ENCODE results near the gene TTC34.
A peak's percentile ranks its signal among the peaks of the same experiment; 100 is the strongest.
"Not testable (repeated sequence)": the region's sequence is repeated elsewhere in the genome, so short reads cannot be mapped to it uniquely, and the experiment has no call there.

TTC34 gene

DNA sequence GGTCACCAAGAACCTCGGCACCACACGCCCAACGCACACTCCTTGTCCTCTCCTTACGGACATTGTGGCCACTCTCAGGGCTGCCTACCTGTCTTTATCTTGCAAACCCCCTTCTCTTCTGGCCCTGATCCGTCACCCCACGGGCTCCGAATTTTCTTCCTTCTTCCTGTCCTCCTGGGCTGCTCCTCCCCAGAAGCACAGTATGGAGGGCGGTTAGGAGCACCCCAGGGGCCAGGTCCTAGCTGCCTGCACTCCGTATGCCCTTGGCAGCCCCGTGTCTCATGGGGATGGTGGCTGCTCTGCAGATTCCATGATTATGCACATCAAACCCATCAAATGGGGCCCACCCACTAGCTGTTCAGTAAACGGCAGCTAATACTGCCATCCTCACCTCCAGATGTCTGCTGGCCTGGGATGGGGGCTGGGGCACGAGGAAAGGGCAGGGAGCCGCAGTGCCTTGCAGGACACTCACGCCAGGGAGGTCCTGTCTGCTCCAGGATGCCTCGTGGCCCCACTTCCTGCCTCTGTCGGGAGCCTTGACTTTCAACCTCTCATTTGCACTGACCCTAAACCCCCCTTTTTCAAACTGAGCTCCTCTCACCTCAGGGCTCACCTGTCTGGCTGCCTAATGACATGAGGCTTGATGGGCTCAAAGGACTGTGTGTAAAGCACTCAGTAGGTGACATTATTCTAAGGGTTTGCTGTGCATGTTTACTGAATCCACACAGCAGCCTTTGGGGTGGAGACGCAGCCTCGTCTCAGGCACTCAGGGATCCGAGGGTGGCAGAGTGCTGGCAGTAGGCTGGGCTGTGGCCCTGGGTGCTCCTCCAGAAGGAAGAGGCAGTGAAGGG is 4.4 kb downstream of the TTC34 start:
- no peak for DNase-seq

DNA sequence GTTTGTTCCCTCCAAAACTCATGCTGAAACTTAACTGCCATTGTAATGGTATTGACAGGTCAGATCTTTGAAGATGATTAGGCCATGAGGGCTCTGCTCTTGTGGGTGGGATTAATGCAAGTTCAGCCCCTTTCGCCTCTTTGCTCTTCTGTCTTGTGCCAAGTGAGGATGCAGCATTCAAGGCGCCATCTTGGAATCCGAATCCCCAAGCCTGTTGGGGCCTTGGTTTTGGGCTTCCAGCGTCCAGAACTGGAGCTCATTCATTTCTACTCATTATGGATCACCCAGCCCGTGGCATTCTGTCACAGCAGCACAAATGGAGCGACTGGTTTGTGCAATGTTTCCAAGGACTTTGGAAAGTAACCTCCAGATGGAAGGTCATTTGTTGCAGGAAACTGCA is 5.6 kb downstream of the TTC34 start:
- DNase-seq = no peak

DNA sequence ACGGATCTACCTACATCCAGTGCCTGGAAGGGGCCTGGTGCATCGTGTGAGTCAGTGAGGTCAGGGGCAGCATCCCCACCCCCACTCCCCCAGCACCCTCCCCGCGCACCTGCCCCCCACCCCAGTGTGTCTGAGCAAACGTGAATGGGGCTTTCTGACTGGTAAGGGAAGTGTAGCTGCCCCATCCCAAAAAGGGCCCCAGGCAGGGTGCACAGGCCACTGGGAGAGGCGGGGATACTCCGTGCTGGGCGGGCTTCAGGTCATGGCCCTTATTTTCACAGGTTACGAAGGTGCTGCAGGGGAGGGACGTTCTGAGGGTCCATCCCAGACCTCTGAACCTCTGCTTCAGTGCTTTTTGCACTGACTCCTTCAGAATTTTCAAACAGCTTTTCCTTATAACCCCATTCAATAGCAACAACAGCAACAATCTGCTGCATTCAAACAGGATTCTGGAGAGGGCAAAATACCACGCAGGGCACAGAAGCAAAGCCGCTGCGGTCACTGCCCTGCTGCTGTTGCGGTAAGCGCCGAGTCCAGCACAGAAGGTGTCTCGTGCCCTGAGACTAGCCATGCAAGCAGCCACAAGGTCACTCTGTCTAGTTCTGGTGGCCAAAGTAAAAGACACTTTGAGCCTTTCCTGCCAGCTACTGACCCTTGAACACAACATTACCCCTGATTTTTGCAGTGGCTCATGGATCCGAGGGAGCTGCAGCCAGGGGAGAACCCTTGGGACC is 10.3 kb downstream of the TTC34 start:
- DNase-seq = no peak

DNA sequence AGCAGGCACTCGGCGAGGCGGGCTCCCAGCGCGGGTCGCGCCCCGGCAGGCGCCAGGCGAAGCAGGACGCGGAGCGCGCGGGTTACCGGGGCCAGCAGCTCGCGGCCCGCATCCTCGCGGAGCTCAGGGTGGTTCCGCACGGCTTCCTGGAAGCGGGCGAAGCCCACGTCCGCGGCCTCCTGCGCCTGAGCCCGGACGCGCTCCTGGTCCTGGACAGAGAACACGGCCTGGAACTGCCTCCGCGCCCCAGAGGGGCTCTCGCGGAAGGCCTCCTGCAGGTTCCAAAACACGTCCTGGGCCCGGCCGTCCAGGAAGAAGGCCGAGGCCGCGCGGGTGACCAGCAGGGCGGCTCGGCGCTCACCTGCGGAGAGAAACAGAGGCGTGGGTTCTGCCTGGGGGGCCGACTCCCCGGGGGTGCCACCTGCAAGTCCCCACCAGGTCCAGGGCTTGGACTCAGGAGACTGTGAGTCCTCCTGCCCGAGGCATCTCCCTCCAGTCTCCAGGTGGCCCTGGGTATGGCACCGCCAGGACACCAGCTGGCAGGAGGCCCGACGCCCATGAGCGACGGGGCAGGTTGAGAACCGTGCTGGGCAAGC is 11.4 kb downstream of the TTC34 start:
- no peak for DNase-seq

DNA sequence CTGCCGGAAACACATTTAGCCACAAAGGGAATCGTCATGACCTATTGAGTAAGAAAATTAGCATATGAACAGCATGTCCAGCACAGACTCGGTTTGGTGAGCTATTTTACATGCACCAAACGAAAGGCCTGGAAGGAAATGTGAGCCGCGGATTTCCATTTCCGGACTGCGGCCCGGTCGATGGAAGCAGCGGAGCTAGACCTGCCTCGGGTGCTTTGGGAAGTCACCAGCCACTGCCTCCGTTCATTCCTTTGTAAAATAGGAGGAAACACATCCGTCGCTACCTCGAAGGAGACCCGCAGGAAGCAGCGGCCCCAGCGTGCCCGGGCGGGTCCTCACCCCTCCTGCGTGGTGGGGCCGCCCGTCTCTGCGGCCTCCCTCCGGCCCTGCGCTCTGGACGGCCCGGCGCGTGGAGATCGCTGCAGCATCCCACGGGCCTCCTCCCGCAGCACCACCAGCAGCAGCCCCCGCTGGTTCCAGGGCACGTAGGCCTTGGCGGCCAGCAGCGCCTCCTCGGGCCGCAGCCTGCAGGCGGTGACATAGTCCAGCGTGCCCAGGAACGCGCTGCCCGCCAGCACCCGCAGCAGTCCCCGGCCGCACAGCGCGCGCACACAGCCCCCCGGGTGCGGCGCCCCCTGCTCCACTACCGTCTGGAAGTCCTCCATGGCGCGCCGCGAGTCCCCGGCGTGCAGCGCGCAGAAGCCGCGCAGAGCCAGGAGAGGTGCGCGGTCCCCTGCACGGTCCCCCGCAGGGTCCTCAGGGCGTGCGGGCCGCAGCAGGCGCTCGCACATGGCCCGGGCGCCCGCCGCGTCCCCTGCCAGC is 12.1 kb downstream of the TTC34 start:
- no peak for DNase-seq

DNA sequence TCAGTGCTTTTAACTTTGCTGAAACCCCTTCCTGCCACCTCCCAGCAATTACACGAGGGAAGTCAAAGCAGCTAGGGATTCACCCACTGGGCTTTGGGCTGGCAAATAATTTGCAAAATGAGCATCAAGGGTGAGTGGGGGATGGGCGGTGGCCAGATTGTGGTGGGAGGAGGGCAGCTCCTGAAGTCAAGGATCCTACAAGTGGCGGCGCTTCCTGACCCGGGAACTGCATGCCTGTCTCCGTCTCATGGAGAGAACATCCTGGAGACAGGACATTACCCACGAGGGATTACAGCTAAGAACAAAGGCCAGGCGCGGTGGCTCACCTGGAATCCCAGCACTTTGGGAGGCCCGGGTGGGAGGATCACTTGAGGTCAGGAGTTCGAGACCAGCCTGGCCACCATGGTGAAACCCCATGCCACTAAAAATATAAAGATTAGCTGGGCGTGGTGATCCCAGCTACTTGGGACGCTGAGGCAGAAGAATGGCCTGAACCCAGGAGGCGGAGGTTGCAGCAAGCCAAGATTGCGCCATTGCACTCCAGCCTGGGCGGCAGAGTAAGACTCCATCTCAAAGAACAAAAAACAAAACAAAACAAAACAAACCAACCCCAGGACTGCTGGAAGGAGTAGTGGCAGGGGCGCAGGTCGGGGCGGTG is 12.9 kb downstream of the TTC34 start:
- DNase-seq = no peak

DNA sequence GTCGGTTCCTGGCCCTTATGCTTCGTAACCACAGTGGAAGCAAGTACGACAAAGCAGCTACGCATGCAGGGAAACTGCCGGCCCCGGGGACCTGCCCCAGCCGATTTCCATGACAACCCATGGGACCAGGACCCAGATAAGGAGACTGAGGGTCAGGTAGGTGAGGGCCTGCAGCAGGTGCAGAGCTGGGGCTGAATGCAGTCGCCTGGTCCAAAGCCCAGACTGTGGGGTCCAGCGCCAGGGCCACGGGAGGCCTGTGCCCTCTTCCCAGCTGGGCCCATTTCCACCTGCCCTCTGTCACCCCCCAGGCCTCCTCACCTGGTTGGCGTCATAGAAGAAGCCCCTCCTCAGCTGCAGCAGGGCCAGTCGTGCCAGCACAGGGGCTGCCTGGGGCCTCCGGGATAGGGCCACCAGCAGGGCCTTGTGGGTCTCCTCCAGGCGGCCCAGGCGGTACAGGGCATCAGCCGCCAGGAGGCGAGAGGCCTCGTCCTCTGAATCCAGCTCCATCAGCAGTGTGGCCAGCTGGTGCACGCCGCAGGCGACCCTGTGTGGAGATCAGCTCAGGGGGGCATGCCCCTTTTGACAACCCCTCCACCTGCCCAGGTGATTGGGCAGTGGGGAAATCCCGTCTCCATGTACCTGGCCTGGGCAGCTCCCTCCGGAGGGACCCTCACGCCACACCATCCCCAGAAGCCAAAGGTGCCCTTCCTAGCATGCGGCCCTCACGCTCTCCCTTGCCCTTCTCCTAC is 14.2 kb downstream of the TTC34 start:
- no peak for DNase-seq

DNA sequence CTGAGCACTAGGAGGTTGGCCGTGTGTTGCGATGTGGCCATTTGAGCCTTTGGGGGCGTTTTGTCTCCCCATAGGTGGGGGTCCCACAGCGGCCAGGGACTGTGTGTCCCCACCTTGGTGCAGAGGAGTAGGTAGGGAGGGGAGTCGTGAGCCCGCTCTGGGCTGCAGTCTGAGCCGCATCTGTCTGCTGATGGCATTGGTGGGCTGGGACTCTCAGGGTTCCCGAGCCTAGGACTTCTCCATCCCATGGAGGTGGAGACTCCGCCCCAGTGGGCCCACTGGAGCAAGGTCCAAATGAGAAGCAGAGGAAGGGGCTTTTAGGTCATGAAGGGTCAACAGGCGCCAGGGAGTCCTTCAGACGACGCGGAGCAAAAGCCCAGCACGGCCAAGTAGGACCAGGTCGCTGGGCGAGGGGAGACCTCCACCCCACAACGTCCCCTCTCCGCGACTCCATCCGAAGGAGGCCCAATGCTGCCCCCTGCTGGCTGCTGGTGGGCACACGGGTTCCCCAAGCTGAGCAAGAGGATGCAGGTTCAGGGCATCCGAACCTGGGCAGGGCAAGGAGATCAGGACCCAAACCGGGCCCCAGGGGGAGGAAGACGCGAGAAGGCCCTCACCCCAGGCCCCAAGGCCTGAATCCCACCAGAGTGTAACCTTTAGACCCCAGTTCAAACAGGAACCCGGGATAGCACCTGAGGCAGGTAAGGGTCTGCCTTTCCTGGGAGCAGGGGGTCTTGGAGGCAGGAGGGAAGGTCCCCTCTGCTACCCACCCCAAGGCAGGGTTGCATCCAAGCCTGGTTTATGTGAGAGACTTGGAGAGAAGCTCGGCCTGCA is 14.9 kb downstream of the TTC34 start:
- DNase-seq = peak; percentile 20 to 78 (median 63)

DNA sequence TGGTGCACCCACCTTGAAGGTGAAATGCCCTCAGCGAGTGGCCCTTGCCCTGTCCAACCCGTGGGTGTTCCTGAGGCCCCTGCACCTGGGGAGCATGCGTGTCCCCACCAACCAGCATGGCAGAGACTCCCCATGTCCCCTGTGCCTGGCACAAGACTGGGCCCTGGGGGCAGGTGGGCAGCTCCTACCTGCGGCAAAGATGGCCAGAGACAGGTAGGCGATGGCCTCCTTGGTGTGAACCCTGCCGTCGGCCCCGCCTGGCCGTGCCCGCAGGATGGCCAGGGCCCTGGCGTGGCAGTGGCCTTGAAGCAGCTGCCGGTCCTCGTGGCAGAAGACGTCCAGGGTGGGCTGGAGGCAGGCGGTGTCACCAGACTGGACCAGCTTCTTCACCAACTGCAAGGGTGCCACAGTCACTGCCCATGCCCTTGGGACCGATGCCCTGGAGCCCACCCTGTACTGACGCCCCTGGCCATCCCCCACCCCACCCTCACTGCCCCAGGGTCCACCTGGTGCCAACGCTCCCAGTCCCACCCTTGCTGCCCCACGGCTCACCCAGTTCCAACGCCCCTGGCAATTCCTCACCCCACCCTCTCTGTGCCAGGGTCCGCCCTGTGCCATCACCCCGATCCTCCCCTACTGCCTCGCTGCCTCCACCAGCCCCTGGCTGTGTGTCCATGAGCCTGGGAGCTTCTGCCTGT is 15.7 kb downstream of the TTC34 start:
- no peak for DNase-seq

DNA sequence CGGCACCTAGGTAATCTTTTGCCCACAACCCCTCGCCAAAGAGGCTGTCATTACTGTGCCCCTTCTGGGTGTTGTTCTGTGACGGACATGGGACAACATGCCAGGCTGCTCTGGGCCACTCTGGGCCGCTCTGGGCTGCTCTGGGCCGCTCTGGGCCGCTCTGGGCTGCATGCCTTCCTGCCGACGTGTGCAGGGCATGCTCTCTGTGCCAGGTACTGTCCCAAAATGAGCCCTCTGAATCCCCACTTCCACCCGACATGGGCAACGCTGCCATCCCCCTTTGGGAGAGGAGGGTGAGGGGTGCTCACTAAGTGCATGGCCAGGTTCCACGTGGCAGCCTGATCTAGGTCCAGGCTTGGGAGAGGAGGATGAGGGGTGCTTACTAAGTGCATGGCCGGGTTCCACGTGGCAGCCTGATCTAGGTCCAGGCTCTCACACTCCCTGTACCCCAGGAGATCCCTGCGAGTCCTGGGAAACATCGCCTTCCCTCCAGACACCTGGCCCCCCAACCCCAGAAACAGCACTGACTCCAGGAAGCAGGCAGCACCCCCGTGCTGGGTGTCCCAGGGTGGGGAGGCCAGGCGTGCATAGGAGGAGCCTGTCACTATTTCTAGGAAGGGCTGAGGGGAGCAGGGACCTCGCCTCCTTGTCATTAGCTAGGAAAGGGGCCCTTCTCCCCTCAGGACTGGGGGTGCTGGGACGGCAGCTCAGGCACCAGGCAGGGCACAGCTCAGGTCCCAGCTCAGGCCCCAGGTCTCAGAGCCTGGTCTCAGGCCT is 16.5 kb downstream of the TTC34 start:
- DNase-seq = no peak

DNA sequence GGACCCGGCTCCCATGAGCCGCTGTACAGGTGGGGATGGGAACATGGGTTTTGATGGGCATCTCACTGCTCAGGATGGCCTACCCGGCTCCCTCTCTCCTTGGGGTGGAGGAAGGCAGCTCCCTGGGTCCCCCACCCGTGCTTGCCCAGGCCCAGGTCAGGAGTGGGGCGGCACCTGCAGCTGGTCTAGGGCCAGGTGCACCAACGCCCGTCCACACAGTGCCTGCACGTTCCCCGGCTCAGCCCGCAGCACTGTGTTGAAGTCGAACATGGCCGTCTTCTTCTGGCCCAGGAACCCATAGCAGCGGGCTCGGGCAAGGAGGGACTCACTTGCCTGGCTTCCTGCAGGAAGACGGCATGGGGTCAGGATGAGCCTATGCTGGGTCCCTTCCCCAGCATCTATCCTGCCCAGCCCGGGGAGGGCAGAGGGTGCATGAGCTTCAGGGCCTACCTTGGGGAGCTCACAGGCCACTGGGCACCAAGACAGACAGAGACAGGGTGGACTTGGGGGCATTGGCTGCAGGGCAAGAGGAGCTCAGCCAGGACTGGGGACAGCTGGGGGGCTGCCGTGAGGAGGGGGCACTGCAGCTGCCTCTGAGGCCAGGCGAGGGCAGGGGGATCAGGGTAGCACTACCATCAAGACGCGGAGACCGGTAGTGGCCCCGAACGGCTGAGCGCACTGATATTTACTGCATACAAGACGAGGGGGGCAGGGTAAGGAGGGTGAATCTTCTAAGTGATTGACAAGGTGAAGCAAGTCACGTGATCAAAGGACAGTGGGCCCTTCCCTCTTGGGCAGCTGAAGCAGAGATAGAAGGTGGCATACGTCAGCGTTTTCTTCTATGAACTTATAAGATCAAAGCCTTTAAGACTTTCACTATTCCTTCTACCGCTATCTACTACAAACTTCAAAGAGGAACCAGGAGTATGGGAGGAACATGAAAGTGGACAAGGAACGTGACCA is 17.8 kb downstream of the TTC34 start:
- no peak for DNase-seq

DNA sequence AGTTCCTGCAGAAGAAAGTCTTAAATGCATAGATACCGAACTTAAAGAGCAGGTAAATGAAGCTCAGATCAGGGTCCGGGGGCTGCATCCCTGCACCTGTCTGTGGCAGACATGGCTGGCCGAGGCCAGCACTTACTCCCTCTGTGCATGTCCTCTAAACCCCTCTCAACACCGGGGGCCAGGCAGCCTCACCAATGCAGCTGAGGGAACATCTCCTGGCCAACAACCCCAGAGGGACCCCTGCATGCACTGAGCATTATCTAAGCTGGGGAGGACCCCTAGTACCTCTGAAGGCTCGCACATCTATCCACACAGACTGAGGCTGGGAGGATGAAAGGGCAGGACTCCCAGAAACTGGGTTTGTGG is 18.4 kb downstream of the TTC34 start:
- DNase-seq = no peak

DNA sequence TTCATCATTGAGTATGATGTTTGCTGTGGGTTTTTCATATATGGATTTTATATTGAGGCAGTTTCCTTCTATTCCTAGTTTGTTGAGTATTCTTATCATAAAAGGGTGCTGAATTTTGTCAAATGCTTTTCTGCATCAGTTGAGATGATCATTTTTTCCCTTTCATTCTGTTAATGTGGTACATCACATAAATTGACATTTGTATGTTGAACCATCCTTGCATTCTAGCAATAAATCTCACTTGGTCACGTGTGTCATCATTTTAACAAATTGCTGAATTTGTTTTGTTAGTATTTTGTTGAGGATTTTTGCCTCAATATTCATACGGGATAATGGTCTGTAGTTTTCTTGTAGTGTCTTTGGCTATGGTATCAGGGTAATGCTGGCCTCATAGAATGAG is 19.9 kb downstream of the TTC34 start:
- no peak for DNase-seq

DNA sequence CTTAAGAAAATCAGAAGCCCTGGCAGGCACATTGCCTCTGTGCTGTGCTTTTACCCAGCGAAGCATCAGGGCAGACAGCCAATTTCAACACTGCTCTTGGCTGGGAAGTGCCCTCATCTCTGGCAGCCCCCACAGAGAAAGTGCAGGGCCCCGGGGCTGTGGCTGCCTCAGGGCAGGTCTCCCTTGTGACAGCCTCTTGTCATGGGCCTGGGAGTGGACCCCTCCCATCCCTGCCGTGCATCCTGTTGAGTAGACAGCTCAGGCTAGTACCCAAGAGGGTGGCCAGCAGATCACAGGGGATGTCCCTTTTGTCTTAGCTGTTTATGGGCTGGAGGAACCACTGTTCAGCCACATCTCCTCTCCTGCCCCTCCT is 23.3 kb downstream of the TTC34 start:
- no peak for DNase-seq

DNA sequence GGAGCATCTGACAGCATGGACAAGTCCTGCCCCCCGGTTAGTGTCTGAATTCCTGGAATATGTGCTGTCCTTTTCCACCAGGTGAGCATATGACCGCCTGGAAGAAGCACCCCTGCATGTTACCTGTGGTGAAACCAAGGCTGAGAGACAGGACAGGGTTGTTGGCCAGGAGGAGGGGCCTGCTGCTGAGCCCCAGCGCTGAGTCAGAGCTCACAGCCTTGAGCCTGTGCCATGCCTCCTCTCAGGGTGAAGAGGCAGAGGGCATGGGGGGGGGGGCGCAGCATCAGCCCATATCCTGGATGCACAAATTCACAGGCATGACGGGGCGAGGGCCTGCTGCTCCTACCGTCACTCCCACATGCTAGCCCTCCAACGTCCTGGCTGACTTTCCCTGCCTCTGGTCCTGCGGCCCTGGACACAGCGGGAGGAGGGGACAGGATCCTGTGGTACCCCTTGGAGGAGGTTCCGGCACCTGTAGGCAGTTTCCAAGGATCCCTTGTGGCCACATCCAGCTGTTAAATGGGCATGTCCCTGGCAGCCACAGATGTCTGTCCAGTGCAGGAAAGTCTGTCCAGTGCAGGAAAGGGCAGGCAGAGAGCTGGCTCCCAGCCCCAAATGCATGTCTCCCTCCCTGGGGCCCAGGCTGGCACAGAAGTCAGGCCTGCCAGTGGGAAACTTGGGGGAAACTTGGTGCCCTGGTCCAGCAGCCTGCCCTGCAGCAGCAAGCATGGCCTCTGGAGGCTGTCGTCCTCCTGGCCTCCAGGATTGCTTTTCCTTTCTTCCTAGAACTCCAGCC is 23.9 kb downstream of the TTC34 start:
- DNase-seq = no peak

DNA sequence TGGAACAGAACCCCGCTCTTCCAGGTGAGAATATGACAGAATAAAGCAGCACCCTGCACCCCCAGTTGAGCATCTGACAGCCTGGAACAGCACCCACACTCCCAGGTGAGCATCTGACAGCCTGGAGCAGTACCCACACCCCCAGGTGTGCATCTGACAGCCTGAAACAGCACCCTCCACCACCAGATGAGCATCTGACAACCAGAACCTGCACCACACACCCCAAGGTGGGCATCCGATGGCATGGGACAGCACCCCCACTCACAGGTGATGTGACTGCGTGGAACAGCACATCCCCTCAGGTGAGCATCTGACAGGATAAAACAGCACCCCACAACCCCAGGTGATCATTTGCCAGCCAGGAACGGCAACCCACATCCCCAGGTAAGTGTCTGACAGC is 26.2 kb downstream of the TTC34 start:
- not testable (repeated sequence) for DNase-seq

DNA sequence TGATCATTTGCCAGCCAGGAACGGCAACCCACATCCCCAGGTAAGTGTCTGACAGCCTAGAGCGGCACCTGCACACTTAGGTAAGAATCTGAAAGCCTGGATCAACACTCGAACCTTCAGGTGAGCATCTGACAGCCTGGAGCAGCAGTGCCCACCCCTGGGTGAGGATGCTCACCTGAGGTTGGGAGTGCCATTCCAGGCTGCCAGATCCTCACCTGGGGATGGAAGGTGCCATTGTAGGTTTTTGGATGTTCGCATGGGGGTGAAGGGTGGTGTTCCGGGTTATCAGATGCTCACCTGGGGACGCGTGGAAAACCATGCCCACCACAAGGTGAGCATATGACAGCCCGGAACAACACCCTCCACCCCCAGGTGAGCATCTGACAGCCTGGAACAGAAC is 33.4 kb downstream of the TTC34 start:
- DNase-seq = not testable (repeated sequence)
